ENCODE data around the gene C16orf54. TPM values are rescaled to one million over a fixed set of nuclear protein-coding genes. Genes with fewer than 3 reads are reported as not detected.

The C16orf54 gene
- total RNA-seq, 1 experiment from 2014 or later, result not detected

DNA sequence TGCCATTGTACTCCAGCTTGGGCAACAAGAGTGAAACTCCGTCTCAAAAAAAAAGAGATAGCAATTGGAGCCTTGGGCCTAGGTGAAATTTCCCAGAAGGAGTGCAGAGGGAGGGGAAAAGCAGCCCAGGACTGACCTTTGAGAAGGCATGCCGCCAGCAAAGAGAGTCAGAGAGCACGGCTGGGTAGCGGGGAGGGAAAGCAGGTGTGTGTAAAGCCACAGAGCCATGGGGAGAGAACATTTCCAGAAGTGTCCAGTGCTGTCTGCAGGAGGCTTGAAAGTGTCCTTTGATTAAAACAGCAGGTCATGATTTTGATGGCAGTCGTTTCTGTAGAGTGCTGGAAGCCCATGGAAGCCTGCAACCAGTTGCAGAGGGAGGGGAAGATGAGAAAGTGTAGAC lies 8.1 kb downstream of the C16orf54 start:
- Histone ChIP-seq H3K4me1 (ENCODE audit: insufficient read depth, low read length) (no peaks in the 10 kb centered on the region), H4K5ac (ENCODE audit: insufficient read length, low read depth, low read length) (no peak overlapping the region), H3K27ac (ENCODE audit: insufficient read length, low read depth, low read length) (no peak overlapping the region), H4K8ac (replicated peaks; ENCODE audit: insufficient read length, low read depth, low read length) (no peak overlapping the region), H3K9me3 (ENCODE audit: control insufficient read depth, low read depth, low read length) (no peaks in the 10 kb centered on the region), H3K18ac (ENCODE audit: insufficient read length, low read depth, low read length) (no peak overlapping the region), H3K4me2 (ENCODE audit: insufficient read depth, insufficient read length, low read length) (no peak overlapping the region), H2AK5ac (ENCODE audit: insufficient read length, low read length) (no peak overlapping the region), H3K23ac (ENCODE audit: insufficient read length, low read depth, low read length) (no peak overlapping the region), H3K9ac (ENCODE audit: extremely low read depth, insufficient read length, low read length) (no peak overlapping the region), H3T11ph (ENCODE audit: low read length) (no peak overlapping the region), H4K91ac (ENCODE audit: insufficient read length, low read depth, low read length) (no peak overlapping the region), H2BK5ac (ENCODE audit: insufficient read length, low read length) (no peak overlapping the region), H3K27me3 (ENCODE audit: insufficient read depth, low read length) (no peaks in the 10 kb centered on the region), H2BK20ac (ENCODE audit: low read depth, low read length, poor library complexity, severe bottlenecking) (no peak overlapping the region), H3K14ac (ENCODE audit: insufficient read depth, low read length) (no peak overlapping the region; the same call in 1 of the 2 replicates), H2BK12ac (ENCODE audit: insufficient read length, low read depth, low read length) (no peak overlapping the region), H3K79me2 (ENCODE audit: insufficient read depth, low read length) (no peaks in the 10 kb centered on the region), H3K4ac (ENCODE audit: low read depth, low read length) (no peak overlapping the region), H2BK15ac (ENCODE audit: low read depth, low read length) (no peak overlapping the region), H2AFZ (ENCODE audit: low read length) (no peak overlapping the region), H3K23me2 (ENCODE audit: insufficient read length, low read depth, low read length, poor library complexity, severe bottlenecking) (no peaks in the 10 kb centered on the region), H4K20me1 (ENCODE audit: control insufficient read depth, insufficient read depth, insufficient read length) (no peaks in the 10 kb centered on the region), H3K79me1 (ENCODE audit: insufficient read depth, low read depth, low read length, poor library complexity, severe bottlenecking) (no peaks in the 10 kb centered on the region), H3K56ac (ENCODE audit: insufficient read length, low read depth, low read length) (no peak overlapping the region), H2BK120ac (ENCODE audit: low read depth, low read length, poor library complexity, severe bottlenecking) (no peak overlapping the region)
- no CpG with 5 or more reads among the region's 5 CpGs for WGBS (ENCODE audit: extremely low coverage, insufficient read length, low lambda C conversion rate)
- H3K9me3 Mint-ChIP-seq, result no peaks in the 10 kb centered on the region
- H3K27me3 Mint-ChIP-seq (ENCODE audit: low read depth), result no peaks in the 10 kb centered on the region; the same call in 1 of the 2 replicates
- H3K27ac Mint-ChIP-seq, result peak overlapping the region; percentile 63 to 90 (median 88); a peak in 5 of 7 replicates
- DNase-seq, result no peak
- H3K4me1 Mint-ChIP-seq, result 0 out of 4 replicates have a peak, but pooled peaks cover 0 to 3% of the 10 kb centered on the region in 2 experiments
- TF ChIP-seq, protein P1, sequence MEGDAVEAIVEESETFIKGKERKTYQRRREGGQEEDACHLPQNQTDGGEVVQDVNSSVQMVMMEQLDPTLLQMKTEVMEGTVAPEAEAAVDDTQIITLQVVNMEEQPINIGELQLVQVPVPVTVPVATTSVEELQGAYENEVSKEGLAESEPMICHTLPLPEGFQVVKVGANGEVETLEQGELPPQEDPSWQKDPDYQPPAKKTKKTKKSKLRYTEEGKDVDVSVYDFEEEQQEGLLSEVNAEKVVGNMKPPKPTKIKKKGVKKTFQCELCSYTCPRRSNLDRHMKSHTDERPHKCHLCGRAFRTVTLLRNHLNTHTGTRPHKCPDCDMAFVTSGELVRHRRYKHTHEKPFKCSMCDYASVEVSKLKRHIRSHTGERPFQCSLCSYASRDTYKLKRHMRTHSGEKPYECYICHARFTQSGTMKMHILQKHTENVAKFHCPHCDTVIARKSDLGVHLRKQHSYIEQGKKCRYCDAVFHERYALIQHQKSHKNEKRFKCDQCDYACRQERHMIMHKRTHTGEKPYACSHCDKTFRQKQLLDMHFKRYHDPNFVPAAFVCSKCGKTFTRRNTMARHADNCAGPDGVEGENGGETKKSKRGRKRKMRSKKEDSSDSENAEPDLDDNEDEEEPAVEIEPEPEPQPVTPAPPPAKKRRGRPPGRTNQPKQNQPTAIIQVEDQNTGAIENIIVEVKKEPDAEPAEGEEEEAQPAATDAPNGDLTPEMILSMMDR (conservative IDR thresholded peaks at IDR 0.05), result no peak
- no peak overlapping the region for H3K4me3 Mint-ChIP-seq
- H3K36me3 Mint-ChIP-seq (ENCODE audit: insufficient read depth in 1 of 3, low read depth in 3 of 3), result peaks cover 39 to 78% (median 73%) of the 10 kb centered on the region in 3 experiments

Measured in H9 (cell line).